ENCODE results near the gene DENND6B.

- TF ChIP-seq CTCF (IDR thresholded peaks at IDR 0.05; ENCODE audit: low read length) (no peak), EZH2 (IDR thresholded peaks at IDR 0.05; ENCODE audit: borderline replicate concordance, low read length) (no peak)
Measured at GRCh38 chr22:50323900-50324299, 2.9 kb downstream of the DENND6B start.
